Astrocyte (in vitro differentiated cells and primary cell): Measurements from ENCODE around the gene MRPS6.

ENCODE experiments used
- CTCF ChIP-seq: IDR thresholded peaks from 2 replicates; pipeline ENCODE4 v1.5.1; 2011; ENCODE audit warnings: low read depth, mild to moderate bottlenecking, inconsistent platforms, low read length, moderate library complexity; ENCODE audit not compliant: insufficient read depth
- EZH2 ChIP-seq: IDR thresholded peaks from 2 replicates; pipeline ENCODE4 v1.6.1; 2012; ENCODE audit warnings: mild to moderate bottlenecking, low read length, inconsistent platforms; ENCODE audit not compliant: insufficient read depth

GRCh38 chr21:34143685-34144182 lies 70.4 kb downstream of the MRPS6 start:
- TF ChIP-seq CTCF (no peak), EZH2 (no peak)
